HG02840 (cell line): ENCODE results near the gene HRG.
"Not testable (repeated sequence)": the region's sequence is repeated elsewhere in the genome, so short reads cannot be mapped to it uniquely, and the experiment has no call there.

Source experiments
- ATAC-seq: cut with Tn5 transposase; IDR thresholded peaks from one replicate; pipeline ENCODE4 v1.9.1; 2021; ENCODE audit warnings: mild to moderate bottlenecking, moderate library complexity, moderate number of reproducible peaks; ENCODE audit not compliant: unreplicated experiment, low FRiP score

HRG gene

GRCh38 chr3:186678604-186679003 is 12.8 kb downstream of the HRG start:
- ATAC-seq = no peak

DNA sequence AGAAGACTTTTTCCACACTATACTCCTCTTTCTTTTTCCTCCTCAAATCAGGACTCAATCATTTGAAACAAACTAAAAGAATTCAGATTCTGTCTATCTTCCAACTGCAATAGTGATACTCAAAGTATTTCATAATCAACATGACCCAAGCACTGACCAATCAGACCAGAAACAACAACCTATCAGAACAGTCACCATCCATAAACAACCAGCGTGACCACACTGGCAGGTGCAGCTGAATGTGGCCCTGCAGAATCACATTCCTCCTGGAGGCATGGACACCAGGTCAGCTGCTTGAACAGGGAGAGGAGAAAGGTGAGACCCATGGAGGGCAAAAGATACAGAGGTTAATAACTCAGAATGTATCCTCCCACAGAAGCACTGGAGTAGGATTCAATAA is 13.3 kb downstream of the HRG start:
- ATAC-seq = no peak

- ATAC-seq = no peak
Measured at GRCh38 chr3:186680869-186681268, 15.1 kb downstream of the HRG start.

- no peak for ATAC-seq
Measured at GRCh38 chr3:186682812-186683211, 17.0 kb downstream of the HRG start.

DNA sequence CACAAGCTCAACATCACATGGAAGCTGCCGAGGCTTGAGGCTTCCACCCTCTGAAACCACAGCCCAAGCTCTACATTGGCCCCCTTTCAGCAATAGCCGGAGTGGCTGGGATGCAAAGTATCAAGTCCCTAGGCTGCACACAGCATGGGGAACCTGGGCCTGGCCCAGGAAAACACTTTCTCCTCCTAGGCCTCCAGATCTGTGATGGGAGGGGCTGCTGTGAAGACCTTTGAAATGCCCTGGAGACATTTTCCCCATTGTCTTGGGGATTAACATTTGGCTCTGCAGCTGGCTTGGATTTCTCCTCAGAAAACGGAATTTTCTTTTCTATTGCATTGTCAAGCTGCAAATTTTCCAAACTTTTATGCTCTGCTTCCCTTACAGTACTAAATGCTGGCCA is 18.2 kb downstream of the HRG start:
- ATAC-seq = no peak

- ATAC-seq = not testable (repeated sequence)
Measured at GRCh38 chr3:186686475-186686874, 20.7 kb downstream of the HRG start.

DNA sequence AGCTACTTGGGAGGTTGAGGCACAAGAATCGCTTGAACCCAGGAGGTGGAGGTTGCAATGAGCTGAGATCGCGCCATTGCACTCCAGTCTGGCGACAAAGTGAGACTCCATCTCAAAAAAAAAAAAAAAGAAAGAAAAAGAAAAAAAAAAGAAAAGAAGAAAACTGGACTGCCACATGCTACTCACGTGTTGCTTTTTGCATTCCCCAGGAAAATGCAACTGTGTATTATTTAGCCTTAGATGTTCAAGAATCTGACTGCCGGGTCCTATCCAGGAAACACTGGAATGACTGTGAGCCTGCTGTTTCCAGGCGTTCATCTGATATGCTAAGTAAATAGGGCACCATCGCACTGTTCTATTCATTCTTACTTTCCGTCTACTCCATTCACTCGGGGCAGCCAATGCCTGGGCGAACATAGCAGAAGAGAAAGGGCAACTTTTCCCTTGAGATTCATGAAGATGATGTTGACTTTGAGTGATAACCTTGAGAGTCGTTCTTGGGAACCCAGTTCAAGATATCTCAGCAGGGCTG is 21.4 kb downstream of the HRG start:
- ATAC-seq = no peak

GRCh38 chr3:186690304-186690703 is 24.5 kb downstream of the HRG start:
- ATAC-seq = not testable (repeated sequence)

GRCh38 chr3:186691676-186692075 is 25.9 kb downstream of the HRG start:
- no peak for ATAC-seq

GRCh38 chr3:186693843-186694242 is 28.0 kb downstream of the HRG start:
- ATAC-seq = no peak

DNA sequence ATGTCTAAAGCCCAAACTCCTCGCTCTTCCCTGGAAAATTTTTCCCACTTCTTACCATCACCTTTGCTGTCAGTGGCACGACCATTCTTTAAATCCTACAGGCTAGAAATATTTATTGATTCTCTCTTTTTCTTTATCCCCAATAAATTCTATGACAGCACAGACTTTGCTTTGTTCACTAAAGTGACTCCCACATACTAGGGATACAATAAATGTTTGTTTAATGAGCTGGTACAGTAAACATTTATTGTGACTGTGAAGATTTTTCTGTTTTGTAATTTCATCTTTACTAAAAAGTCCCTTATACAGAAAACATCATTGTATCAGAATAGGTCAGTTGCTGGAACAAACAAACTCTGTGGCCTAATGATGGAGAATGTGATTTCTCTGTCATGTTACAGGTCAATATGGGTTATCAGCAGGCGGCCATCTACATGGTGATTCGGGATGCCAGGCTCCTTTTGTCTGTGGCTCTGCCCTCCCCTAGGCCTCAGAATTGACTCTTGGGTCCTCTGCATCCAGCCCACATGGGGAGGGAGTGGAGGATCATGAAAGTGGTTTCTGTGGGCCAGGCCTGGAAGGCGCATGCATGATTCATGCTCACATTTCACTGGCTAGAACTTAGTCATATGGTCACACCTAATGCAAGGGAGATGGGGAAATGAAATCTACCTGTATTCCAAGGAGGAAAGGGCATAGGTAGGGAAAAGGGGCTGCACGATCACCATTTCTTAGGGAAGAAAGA is 28.6 kb downstream of the HRG start:
- no peak for ATAC-seq

- ATAC-seq = no peak
Measured at GRCh38 chr3:186696522-186696921, 30.7 kb downstream of the HRG start.

DNA sequence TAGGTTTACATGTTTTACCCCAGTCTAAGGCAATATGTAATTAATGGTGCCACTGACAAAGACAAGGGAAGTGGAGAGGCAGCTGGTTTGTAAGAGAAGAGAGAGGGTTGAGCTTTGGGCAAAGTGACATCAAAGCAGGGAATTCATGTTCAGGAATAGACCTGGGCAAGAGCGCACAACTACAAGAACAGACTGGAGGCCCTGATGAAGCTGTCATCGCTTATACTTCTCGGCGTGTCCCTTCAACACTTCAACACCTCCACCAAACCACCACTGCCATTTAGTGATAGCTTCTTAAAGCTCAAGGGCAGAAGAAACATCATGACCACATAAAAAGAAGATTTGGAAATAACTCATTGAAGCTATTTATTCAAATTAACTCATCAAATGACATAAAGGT is 31.7 kb downstream of the HRG start:
- ATAC-seq = no peak

GRCh38 chr3:186700267-186700666 is 34.5 kb downstream of the HRG start:
- no peak for ATAC-seq

GRCh38 chr3:186702451-186702850 is 36.6 kb downstream of the HRG start:
- ATAC-seq = not testable (repeated sequence)

DNA sequence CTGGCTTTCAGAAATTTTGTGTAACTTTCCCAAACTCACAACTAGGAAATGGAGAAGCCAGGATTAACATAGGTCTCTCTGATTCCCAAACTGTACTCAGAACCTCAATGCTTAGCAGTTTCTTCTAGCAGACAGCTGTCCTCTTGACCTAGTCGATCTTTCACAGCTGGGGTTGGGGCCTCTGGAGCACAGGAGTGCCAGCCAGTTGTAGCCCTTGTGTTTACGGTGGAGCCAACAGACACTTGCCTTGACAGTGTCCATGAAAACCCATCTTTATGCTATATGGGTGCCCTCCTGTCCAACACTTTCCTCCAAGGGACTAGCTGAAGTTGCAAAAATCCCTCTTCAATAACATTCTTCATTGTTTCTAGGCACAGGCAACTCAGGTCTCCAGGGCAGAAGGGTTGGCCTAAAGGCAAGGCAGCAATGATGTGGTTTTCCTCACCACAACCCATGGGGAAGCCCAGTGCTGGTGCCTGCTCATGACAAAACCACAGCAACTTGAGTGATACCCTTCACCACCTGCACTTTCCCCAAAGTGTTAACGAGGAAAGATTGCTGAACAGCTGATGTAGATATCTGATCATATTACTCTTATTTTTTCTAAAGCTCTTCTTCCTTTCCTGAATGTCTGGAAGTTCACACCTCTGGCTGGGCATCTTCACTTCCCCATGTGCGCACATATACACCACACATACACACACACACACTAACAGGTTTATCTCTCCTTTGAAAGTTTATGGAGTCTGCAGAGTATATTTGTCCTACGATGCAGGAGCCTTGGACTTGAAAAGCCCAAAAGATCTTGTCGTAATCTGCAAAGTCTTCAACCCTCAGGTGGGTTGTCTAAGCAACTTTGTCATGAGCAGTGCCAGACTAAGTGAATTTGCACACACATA is 40.3 kb downstream of the HRG start:
- no peak for ATAC-seq

DNA sequence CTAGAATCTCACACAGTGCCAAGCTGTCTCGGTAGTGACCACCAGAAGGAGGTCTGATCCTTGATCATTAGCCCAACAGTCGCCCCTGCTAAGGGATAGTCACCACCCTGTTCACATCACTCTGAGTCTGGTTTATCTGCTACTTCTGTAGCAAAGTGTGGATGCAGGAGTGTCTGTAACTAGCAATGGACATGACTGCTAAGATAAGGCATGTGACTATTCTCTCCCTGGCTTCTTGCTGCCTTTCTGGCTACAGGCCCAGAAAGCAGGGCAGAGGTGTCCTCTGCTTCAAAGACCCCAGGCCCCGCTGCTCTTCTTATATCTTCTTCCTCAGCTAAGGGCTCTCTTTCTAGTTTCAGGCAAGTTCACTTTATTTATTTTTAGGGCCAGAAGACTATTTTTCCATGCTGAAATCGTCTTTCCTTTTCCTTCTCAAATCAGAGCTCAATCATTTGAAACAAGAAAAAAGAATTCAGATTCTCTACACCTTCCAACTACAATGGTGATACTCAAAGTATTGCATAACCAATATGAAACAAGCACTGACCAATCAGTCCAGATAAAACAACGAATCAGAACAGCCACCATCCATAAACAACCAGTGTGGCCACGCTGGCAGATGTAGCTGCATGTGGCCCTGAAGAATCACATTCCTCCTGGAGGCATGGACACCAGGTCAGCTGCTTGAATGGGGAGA is 43.3 kb downstream of the HRG start:
- no peak for ATAC-seq

GRCh38 chr3:186710694-186711093 is 44.9 kb downstream of the HRG start:
- ATAC-seq = not testable (repeated sequence)

GRCh38 chr3:186713499-186713898 is 47.7 kb downstream of the HRG start:
- no peak for ATAC-seq

GRCh38 chr3:186717039-186717457 is 51.2 kb downstream of the HRG start, which contains the start of gene KNG1:
Gene KNG1 (plus strand): TSS chr3:186717359. CDS start chr3:186717543, 184 bp downstream.
- no peak for ATAC-seq
